Measurements from ENCODE around the gene PHEX.

The PHEX gene

DNA sequence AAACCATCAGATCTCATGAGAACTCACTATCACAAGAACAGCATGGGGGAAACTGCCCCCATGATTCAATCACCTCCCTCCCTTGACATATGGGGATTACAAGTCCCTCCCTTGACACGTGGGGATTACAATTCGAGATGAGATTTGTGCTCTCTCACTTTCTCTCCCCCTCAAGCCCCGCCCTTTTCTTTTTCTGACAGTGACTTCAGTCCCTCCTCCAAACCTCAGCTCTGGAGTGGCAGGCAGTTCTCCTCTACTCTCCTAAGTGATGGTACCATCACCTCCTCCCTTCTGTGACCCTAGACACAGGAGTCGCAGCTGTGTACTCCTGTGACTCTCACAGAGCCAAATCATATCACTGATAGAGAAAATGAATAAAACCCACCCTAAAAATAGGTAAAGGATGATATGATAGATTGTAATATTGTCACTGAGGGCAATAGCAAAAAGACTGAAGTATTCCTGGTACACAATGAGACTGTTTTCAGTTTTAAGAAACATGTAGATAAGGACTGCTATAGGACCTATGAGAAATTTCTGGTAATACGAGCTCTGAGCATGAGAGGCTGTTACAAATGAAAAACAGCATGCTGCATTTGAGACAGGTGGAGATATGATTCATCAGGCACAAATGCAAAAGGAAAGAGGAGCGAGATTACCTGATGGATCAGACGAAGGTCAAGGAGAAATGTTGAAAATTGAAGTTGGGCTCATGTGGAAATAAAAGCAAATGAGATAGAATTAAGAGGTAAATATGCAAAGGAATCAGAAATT, 139.3 kb downstream of the PHEX start:
- Histone ChIP-seq H3F3A (ENCODE audit: insufficient read depth, low read length) (no peaks in the 10 kb centered on the region), H4K20me1 (ENCODE audit: insufficient read depth, low read length) (no peaks in the 10 kb centered on the region), H3K4me1 (ENCODE audit: low read length) (no peaks in the 10 kb centered on the region), H3K4me3 (ENCODE audit: low read length) (no peak overlapping the region), H3K36me3 (replicated peaks; ENCODE audit: insufficient read depth, low read length) (no peaks in the 10 kb centered on the region), H3K4me2 (ENCODE audit: low read depth, low read length) (no peak overlapping the region), H2AFZ (ENCODE audit: low read length) (no peak overlapping the region), H3K27me3 (replicated peaks; ENCODE audit: insufficient read depth, low read length) (no peaks in the 10 kb centered on the region), H3K9ac (ENCODE audit: low read length) (no peak overlapping the region), H3K9me3 (replicated peaks; ENCODE audit: insufficient read depth, low read length) (no peaks in the 10 kb centered on the region), H3K27ac (ENCODE audit: low read length) (no peak overlapping the region), H3K79me2 (ENCODE audit: low read length) (no peaks in the 10 kb centered on the region), H3K9me2 (replicated peaks; ENCODE audit: insufficient read depth, low read length) (no peaks in the 10 kb centered on the region)
- TF ChIP-seq EZH2 (optimal IDR thresholded peaks at IDR 0.05; ENCODE audit: low read depth, low read length) = no peak
- no peak for DNase-seq

GRCh38 chrX:22173966-22174365, 141.8 kb downstream of the PHEX start:
- no peak overlapping the region for H3K9ac ChIP-seq (ENCODE audit: low read length)
- H3K4me3 ChIP-seq (ENCODE audit: low read length) = no peak overlapping the region
- H3K27me3 ChIP-seq (replicated peaks; ENCODE audit: insufficient read depth, low read length) = no peaks in the 10 kb centered on the region
- no peaks in the 10 kb centered on the region for H3K36me3 ChIP-seq (replicated peaks; ENCODE audit: insufficient read depth, low read length)
- H3K4me1 ChIP-seq (ENCODE audit: low read length) = no peaks in the 10 kb centered on the region
- H3F3A ChIP-seq (ENCODE audit: insufficient read depth, low read length) = no peaks in the 10 kb centered on the region
- no peak overlapping the region for H3K4me2 ChIP-seq (ENCODE audit: low read depth, low read length)
- no peaks in the 10 kb centered on the region for H3K9me3 ChIP-seq (replicated peaks; ENCODE audit: insufficient read depth, low read length)
- TF ChIP-seq CTCF (IDR thresholded peaks at IDR 0.05; ENCODE audit: low read length) = no peak
- no peak for TF ChIP-seq EZH2 (optimal IDR thresholded peaks at IDR 0.05; ENCODE audit: low read depth, low read length)
- no peak for TF ChIP-seq EZH2phosphoT487 (IDR thresholded peaks at IDR 0.05; ENCODE audit: low read length)
- H3K79me2 ChIP-seq (ENCODE audit: low read length) = no peaks in the 10 kb centered on the region
- H3K9me2 ChIP-seq (replicated peaks; ENCODE audit: insufficient read depth, low read length) = no peaks in the 10 kb centered on the region
- DNase-seq = no peak
- no peak overlapping the region for H2AFZ ChIP-seq (ENCODE audit: low read length)
- no peaks in the 10 kb centered on the region for H4K20me1 ChIP-seq (ENCODE audit: insufficient read depth, low read length)
- no peak overlapping the region for H3K27ac ChIP-seq (ENCODE audit: low read length)

- Histone ChIP-seq H3K9me3 (replicated peaks; ENCODE audit: insufficient read depth, low read length) (no peaks in the 10 kb centered on the region), H3K27me3 (replicated peaks; ENCODE audit: insufficient read depth, low read length) (no peaks in the 10 kb centered on the region), H3K9me2 (replicated peaks; ENCODE audit: insufficient read depth, low read length) (no peaks in the 10 kb centered on the region), H4K20me1 (ENCODE audit: insufficient read depth, low read length) (no peaks in the 10 kb centered on the region), H2AFZ (ENCODE audit: low read length) (no peak overlapping the region), H3K27ac (ENCODE audit: low read length) (no peak overlapping the region), H3K36me3 (replicated peaks; ENCODE audit: insufficient read depth, low read length) (no peaks in the 10 kb centered on the region), H3K79me2 (ENCODE audit: low read length) (no peaks in the 10 kb centered on the region), H3K4me3 (ENCODE audit: low read length) (no peak overlapping the region), H3F3A (ENCODE audit: insufficient read depth, low read length) (no peaks in the 10 kb centered on the region), H3K4me2 (ENCODE audit: low read depth, low read length) (no peak overlapping the region), H3K4me1 (ENCODE audit: low read length) (no peaks in the 10 kb centered on the region), H3K9ac (ENCODE audit: low read length) (no peak overlapping the region)
- TF ChIP-seq EZH2phosphoT487 (IDR thresholded peaks at IDR 0.05; ENCODE audit: low read length) (no peak), CTCF (IDR thresholded peaks at IDR 0.05; ENCODE audit: low read length) (no peak), EZH2 (optimal IDR thresholded peaks at IDR 0.05; ENCODE audit: low read depth, low read length) (no peak)
- no peak for DNase-seq
Measured at GRCh38 chrX:22177950-22178515, 145.9 kb downstream of the PHEX start.

GRCh38 chrX:22184096-22184495, 152.0 kb downstream of the PHEX start:
- Histone ChIP-seq H3K4me3 (ENCODE audit: low read length) (no peak overlapping the region), H3K9me3 (replicated peaks; ENCODE audit: insufficient read depth, low read length) (no peaks in the 10 kb centered on the region), H3K36me3 (replicated peaks; ENCODE audit: insufficient read depth, low read length) (no peaks in the 10 kb centered on the region), H3K4me1 (ENCODE audit: low read length) (no peaks in the 10 kb centered on the region), H3K9me2 (replicated peaks; ENCODE audit: insufficient read depth, low read length) (no peaks in the 10 kb centered on the region), H3K4me2 (ENCODE audit: low read depth, low read length) (no peak overlapping the region), H3K79me2 (ENCODE audit: low read length) (no peaks in the 10 kb centered on the region), H3K27ac (ENCODE audit: low read length) (no peak overlapping the region), H3K27me3 (replicated peaks; ENCODE audit: insufficient read depth, low read length) (no peaks in the 10 kb centered on the region), H4K20me1 (ENCODE audit: insufficient read depth, low read length) (no peaks in the 10 kb centered on the region), H3F3A (ENCODE audit: insufficient read depth, low read length) (no peaks in the 10 kb centered on the region), H3K9ac (ENCODE audit: low read length) (no peak overlapping the region), H2AFZ (ENCODE audit: low read length) (no peak overlapping the region)
- no peak for TF ChIP-seq EZH2 (optimal IDR thresholded peaks at IDR 0.05; ENCODE audit: low read depth, low read length)
- TF ChIP-seq CTCF (IDR thresholded peaks at IDR 0.05; ENCODE audit: low read length) = no peak
- TF ChIP-seq EZH2phosphoT487 (IDR thresholded peaks at IDR 0.05; ENCODE audit: low read length) = no peak
- no peak for DNase-seq

Measured in MM.1S (cell line).